ENCODE data around the gene SCUBE3. TPM values are rescaled to one million over a fixed set of nuclear protein-coding genes. Genes with fewer than 3 reads are reported as not detected.

Gene SCUBE3
- total RNA-seq, 1 donor from 2014 or later, result 1.2 TPM

DNA sequence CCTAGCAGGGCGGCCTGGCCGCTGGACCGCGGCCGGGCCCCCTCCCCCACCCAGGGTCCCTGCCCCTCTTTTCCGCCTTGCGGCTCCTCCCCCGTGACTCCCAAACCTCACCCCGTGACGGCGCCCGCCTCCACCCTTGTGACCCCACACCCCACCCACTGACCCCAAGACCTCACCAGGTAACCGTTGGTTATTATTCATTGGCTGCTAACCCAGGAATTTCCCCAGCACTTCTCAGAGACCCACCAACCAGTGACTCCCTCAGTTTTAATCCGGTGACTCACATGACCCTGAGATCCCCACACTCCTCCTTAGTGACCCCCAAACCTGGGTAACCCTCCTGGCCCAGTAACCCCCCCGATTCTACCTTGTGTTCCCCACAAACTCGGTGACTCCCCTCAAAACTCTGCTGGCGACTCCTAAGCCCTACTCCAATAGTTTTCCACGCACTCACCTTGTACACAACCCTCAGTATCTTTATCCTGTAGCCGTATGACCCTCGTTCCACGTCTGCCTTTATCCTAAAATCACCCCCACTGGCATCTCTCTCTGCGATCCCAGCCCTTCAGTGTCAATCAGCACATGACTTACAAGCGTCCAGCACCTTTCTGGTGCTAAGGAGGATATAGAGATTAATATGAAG lies 46.3 kb downstream of the SCUBE3 start:
- TF ChIP-seq, protein P1, sequence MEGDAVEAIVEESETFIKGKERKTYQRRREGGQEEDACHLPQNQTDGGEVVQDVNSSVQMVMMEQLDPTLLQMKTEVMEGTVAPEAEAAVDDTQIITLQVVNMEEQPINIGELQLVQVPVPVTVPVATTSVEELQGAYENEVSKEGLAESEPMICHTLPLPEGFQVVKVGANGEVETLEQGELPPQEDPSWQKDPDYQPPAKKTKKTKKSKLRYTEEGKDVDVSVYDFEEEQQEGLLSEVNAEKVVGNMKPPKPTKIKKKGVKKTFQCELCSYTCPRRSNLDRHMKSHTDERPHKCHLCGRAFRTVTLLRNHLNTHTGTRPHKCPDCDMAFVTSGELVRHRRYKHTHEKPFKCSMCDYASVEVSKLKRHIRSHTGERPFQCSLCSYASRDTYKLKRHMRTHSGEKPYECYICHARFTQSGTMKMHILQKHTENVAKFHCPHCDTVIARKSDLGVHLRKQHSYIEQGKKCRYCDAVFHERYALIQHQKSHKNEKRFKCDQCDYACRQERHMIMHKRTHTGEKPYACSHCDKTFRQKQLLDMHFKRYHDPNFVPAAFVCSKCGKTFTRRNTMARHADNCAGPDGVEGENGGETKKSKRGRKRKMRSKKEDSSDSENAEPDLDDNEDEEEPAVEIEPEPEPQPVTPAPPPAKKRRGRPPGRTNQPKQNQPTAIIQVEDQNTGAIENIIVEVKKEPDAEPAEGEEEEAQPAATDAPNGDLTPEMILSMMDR (conservative IDR thresholded peaks at IDR 0.05; ENCODE audit: low read depth, low read length), result no peak
- DNase-seq (ENCODE audit: low read depth), result peak; percentile 27
- peak overlapping the region; percentile 76 for H3K4me3 ChIP-seq (ENCODE audit: low read depth, low read length)

DNA sequence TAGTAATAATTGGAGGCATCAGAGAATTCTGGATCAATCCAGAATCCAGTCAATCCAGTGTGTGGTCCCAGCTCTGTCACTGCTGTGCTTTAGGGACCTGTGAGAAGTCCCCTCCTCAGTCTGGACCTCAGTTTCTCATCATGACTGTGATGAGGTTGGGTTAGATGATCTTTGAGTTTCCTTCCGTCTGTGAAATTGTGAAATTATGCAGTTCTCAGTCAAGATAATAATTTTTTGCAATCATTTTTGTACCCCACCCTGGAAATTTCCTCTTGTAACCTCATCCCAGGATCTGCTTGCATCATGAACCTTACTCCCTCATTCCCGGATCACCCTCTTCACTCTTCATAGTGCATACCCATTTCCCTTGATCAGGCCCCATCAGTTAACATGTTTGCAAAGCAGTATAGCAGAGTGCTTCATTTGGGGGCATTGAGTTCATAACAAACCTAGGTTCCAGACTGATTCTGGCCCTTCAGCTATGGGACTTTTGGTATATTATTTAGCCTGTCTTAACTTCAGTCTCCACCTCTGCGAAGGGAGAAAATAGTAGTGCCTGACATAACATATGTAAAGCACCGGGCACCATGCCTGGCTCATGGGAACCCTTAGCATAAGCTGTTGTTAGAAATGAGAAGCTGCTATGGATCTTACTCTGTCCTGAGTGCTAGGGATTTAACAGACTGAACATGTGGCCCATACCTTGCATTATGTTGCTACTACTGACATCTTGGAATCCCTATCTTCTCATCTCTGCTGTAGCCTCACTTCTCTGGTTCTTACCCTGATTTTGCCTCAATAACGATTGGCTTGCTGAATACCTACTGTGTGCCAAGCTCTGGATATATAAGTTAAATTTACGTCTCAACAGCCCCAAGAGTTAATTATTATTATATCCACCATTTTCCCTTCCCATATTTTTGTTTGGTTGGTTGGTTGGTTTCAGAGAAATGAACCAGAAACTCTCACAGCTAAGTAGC lies 47.1 kb downstream of the SCUBE3 start:
- no peak for DNase-seq (ENCODE audit: low read depth)
- H3K4me3 ChIP-seq (ENCODE audit: low read depth, low read length), result peak overlapping the region; percentile 76
- TF ChIP-seq, protein P1 (conservative IDR thresholded peaks at IDR 0.05; ENCODE audit: low read depth, low read length), result no peak

DNA sequence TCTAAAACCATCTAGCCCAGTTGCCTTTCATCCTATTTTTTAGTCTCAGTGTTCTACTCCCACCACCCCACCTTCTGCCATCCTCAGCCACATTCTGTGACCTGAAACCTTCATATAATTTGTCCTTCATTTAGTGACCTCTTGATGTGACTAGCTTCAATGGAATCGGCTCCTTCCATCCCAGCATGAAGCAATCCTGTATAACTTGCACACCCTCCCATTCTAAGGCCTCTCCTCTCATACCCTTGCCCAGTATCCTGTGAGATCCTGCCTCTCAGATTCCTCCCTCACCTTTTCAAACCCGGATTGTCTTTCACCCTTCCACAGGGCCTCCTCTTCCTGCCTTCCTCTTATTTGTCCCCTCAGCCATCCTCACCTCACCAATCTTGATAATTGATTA lies 48.8 kb downstream of the SCUBE3 start:
- DNase-seq (ENCODE audit: low read depth), result no peak
- TF ChIP-seq, protein P1 (conservative IDR thresholded peaks at IDR 0.05; ENCODE audit: low read depth, low read length), result no peak
- no peak overlapping the region for H3K4me3 ChIP-seq (ENCODE audit: low read depth, low read length)

DNA sequence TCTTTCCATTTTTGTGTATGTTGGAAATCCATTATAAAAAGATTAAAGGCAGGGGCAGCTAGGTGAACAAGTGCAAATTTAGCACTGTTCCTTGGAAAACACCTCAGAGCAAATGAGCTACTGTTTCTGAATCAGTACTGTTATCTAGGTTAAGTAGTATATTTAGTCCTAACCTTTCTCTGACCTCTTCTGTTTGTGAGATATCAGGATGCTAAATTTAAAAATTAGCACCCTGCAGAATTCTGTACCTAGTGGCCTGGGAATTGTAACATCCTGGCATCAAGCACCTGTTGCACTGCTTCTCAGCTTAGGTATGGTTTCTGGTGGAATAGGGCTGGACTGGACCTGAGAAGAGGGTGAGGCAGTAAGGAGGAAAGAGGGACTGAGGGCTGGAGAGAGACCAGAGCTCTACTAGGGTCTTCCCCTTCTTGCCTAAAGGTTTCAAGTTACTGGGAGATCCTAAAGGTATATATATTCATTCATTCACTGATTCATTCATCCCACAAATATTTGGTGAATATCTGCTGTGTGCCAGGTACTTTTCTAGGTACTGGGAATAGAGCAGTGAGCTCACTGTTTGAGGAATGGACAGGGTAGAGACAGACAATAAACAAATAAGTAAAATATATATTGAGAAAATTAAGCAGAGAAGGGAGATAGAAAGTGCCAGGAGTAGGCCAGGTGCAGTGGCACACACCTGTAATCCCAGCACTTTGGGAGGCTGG lies 51.0 kb downstream of the SCUBE3 start:
- DNase-seq (ENCODE audit: low read depth), result no peak
- TF ChIP-seq, protein P1 (conservative IDR thresholded peaks at IDR 0.05; ENCODE audit: low read depth, low read length), result no peak

DNA sequence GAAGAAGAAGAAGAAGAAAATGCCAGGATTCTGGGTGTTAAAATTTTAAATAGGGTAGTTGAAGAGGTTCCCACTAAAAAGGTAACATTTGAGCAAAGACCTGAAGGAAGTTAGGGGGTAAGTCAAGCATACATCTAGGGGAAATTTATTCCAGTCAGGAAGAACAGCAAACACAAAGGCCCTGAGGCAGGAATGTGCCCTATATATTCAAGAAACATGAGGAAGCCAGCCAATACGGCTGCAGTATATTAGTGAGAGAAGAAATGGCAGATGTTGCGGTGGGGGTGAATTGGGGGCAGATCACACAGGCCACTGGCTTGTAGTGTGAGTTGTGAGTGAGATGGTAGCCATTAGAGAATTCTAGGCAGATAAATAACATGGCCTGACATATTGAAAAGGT lies 51.8 kb downstream of the SCUBE3 start:
- no peak for DNase-seq (ENCODE audit: low read depth)
- TF ChIP-seq, protein P1 (conservative IDR thresholded peaks at IDR 0.05; ENCODE audit: low read depth, low read length), result no peak
- H3K4me3 ChIP-seq (ENCODE audit: low read depth, low read length), result no peak overlapping the region

More for the DNA sequence above, 51.0 kb downstream of the SCUBE3 start:
- no peak overlapping the region for H3K4me3 ChIP-seq (ENCODE audit: low read depth, low read length)

DNA sequence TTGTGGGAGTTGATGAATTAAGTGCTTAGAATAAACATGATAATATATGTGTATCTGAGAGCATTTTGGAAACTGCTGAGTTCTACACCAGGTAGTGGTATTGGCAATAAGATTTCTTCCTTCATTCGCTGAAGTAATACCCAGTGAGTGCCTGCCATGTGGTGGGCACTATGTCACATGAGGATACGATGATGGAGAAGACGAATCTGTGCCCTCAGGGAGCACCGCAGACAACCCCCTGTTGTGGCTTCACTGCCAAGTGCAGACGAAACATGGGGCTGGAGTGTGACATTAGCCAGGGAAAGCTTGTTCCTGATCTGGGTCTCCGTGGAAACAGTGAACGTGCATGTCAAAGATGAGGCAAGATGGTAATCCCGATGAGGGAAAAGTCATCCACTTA lies 53.7 kb downstream of the SCUBE3 start:
- TF ChIP-seq, protein P1 (conservative IDR thresholded peaks at IDR 0.05; ENCODE audit: low read depth, low read length), result no peak
- DNase-seq (ENCODE audit: low read depth), result no peak
- no peak overlapping the region for H3K4me3 ChIP-seq (ENCODE audit: low read depth, low read length)

All from epithelial cell of proximal tubule (primary cell).